ENCODE data around the gene ZNF106.

The ZNF106 gene

DNA sequence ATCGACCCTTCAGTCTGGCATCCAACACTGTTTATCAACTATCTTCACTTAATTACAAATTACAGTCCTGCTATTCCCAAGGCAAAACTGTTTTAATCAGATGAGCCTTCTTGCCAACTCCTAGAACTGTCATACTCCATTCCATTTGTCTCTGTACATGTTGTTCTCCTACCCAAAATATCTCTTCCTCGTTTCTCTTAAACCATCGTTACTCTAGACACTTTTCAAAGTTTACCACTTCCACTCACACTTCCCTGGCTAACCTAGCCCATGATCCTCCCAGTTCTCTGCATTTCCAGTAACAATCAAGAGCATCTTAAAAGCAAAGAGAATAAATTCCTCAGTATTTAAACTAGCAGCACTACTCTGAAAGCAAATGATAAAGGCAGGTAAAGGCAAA, 19.9 kb downstream of the ZNF106 start:
- DNase-seq: no peak

DNA sequence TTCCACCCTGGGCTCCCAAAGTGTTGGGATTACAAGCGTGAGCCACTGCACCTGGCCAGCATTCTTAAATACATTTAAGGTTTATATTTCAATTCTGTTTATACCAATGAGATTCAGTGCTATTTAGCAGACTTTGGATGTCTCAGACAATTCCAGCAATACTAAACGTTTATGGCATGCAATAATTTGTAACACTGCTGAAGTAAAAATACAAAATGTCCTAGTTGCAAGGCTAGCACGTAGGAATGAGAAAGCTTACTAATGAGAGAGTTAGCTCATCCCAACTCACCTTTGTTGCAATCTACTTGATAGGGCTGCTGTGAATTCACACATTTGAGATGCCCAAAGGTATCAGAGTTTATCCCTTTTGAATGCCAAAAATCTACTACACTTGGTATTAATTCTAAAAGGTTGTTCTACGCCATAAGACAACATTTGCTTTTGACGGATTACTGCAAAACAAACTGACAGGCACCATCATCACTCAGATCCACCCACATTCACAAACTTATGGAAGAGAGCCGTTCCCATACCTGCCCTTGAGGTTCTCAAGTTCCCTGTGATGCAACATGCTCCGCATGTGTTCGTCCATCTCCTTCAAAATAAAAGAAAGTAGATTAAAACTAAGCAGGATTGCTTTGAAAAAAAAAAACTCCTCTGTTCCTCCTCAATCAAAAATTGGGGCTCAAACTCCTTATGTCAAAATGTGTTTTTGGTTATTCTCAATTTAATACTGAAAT, 25.3 kb downstream of the ZNF106 start:
- no peak for DNase-seq

DNA sequence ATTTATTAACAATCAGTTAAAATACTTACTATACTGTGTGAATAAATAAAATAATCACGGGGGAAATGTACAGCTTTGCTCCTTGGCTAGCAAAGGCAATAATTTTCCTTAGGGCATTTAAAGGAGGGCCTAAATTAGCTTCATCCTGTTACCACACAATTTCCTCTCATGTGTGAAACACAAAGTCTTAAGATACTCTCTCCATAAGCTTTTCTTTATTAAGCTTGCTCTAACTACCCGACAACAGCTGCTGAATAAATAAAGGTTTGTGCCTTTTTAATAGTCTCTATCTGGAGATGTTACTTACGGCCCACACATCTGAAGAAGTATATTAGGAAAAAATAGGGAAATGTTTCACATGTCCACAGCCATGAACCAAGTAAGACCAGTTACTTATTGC, 29.7 kb downstream of the ZNF106 start:
- no peak for DNase-seq

DNA sequence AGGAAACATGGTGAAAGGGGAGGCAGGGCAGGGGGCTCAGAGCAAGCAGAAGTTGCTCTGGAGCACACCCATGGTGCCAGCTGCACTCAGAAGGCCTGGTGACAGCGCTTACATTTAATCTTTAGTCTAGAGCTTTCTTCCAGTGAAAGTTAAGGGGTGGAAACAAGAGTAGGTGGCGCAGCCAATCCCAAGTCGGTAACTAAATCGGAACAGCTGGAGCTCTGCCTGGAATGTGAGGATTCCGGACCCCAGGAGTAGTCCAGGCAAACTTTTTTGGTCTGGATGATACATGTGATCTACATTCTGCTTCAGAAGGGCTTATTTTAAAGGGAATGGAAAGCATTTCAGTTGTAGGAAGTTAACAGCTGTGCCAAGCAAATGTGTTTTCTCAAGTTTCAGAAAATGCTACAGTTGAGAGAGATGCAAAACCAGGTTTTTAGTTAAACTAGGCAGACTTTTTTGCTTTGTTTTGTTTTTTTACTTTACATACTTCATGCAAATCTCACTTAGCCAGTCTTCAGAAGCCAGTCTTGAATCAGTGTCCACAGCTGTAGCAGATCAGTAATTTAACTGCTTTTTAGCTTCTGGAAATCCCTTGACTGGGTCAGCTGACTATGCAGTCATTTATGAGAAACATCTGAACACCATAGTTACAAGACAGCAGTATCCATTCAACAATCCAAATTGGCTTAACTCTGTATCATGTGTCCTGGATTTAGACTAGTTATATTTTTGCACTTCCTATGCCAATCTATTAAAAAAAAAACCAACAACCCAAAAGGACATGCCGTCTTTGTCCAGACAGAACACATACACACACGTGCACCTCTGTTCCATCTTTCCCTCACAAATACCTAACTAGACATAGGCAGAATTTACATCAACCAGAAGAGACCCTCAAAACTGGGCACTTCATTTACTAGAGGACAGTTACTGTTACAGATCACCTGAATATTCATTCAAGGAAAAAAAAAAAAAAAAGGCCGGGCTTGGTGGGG, 33.2 kb downstream of the ZNF106 start:
- DNase-seq: peak; percentile 95

DNA sequence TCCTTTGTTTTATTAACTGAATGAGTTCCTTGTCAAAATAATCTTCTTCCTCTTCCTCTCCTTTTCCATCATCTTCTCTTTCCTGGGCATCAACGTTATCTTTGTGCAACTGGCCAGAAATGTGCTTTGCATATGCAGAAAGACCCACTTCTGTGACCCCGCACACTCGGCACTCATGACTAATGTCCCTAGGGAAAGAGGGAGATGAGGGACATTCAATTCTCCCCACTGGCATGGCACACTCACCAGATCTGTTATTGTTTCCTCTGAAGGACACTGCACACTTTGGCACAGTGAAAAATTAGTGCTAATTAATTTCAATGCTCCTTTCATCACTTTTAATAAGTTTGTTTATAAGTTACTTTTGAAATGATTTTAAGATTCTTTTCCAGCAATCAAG, 34.0 kb downstream of the ZNF106 start:
- DNase-seq: peak; percentile 65

DNA sequence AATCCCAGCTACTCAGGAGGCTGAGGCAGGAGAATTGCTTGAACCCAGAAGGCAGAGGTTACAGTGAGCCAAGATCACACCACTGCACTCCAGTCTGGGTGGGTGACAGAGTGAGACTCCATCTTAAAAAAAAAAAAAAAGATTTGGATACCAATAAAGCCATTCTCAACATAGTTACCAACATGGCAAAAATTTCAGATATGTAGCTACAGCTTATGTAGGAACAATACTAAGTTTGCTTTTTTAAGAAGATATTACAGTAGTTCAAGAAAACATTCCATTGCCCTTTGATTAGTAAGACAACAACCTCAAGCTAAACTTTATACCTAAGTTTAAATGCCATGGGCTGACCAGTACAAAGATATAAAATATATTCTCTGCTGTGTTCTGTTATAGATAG, 34.4 kb downstream of the ZNF106 start:
- DNase-seq: no peak

DNA sequence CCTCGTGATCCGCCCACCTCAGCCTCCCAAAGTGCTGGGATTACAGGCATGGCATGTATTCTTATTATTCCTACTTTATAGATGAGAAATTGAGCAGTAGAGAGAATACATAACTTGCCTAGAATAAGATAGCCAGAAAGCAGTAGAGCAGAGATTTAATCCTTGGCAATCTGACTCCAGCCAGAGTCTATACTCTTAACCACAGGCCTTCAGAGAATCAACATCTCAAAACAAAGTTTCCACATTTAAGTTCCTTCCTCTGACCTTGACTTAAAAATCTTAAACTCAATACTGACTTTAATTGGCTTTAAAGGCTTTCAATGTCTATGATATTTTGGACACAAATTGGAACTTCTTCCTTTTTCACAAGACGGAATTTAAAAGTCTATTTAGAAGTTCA, 37.1 kb downstream of the ZNF106 start:
- no peak for DNase-seq

DNA sequence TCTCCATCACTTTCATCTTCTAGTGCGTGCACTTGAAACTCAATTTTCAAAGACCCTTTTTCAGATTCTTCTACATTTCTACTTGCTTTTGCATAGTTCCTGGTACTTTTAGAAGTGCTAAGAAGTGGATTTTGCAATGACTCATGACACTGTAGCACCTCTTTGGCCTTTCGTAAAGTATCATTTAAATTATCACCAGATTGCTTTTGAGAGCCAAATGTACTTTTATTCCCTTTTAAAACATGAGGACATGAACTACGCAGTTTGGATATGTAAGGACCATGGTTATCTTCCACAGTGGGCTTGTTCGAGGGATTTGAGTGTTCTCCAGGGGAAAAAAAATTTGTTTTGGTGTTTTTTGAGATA, 40.5 kb downstream of the ZNF106 start:
- no peak for DNase-seq

DNA sequence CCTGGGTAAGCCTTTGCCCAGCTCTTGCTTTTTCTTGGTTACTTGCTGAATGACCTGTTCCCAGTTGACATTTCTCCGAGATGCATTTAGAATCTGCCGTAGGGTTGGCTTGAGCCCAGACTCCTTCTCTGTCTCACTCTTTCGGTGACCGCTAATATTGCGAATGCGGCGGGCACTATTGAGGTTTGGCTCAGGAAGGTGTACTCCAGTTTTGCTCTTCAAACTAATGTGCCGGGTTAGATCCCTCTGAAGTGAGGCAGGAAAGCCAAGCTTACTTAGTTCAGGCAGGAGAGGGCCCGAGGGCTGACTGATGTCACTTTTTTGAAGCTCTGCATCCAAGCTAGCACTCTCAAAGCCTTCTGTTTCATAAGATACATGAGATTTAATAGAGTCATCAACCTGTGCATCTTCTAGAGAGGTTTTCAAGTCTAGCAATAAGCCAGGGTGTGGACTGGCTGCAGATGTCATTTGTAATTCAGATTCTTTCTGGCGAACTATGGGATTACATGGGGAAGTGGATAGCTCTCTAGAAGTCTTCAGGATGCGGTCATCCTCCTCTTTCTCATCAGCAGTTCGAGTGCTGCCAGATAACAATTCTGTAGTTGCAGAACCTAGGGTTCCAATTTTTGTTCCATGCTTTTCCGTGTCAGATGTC, 41.0 kb downstream of the ZNF106 start:
- no peak for DNase-seq

DNA sequence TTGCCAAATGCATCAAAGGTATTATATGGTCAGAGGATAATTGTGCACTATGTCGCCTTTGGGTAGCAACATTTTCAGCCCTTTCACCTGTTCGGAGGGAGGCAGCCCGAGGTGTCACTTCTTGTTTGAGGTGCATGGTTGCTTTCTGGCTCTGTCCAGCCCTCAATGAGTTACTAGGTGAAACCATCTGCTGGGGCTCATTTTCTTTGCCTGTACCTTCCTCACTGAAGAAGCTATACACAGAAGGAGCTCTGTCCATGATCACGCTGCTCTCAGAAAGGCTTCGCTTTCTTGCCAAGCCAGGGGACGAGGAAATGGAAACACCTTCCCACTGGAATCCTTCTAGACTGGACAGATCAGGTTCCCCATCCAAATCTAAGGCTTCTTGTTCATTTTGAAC, 42.7 kb downstream of the ZNF106 start:
- no peak for DNase-seq

DNA sequence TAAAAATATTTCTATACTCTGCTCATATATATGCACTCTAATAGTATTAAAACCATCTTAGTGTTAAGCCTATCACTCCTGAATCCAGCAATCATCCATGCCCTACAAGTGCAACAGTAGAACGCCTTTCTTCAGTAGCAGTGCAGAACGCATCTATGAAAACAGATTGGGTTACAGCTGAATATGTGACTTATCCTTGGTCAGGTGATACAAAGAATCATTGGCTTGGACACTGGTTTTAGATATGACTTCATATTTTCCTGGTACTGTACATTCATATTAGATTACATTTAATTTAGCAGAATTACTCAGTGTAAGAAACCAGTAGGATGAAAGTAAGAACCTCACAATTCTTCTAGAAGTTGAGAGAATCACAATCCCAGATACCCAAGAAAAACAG, 43.3 kb downstream of the ZNF106 start:
- DNase-seq: no peak

DNA sequence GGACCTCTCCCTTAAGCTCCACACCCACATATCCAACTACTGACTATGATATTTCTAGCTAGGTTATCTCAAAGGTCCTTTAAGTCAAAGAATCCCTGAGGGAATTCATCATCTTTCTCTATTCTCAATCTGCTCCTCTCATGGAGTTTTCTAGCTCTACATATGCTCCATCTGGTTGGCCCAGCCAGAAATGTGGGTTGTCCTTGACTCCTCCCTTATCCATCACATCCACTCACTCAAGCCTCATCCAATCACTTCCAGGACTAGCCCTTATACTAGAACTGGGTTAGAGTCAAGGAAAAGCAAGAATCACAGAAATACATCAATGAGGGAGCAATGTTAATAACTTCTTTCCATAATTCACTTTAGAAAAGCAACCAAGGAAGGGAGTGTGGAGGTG, 45.4 kb downstream of the ZNF106 start:
- no peak for DNase-seq

DNA sequence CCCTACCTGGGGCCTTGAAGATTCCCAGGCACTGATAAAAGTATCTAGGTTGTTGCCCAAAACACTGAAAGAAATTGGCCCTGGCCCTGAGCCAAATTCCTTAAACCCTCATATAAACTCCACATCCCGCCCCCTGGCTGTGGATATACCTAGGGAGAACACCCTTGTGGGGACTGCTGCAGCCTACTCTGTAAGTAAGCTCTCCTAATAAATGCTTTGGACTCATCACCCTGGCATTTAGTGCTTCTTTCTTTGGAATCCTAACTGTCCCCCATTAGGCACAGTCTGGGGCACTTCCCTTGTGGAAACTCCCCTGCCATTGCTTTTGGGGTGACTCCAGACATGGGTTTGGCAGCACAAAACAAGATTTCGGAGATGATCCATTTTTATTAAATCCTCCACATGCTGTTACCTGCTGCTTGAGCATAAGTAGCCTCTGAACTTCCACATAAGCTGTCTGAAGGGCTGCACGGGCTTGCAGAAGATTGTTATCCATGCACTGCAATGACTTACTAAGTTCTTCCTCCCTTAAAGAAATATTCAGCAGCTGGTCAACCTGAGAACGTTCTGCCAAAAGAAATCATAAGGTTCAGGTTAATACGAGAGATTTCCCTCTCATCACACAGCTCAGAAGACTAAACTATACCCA, 46.4 kb downstream of the ZNF106 start:
- peak; percentile 30 for DNase-seq

DNA sequence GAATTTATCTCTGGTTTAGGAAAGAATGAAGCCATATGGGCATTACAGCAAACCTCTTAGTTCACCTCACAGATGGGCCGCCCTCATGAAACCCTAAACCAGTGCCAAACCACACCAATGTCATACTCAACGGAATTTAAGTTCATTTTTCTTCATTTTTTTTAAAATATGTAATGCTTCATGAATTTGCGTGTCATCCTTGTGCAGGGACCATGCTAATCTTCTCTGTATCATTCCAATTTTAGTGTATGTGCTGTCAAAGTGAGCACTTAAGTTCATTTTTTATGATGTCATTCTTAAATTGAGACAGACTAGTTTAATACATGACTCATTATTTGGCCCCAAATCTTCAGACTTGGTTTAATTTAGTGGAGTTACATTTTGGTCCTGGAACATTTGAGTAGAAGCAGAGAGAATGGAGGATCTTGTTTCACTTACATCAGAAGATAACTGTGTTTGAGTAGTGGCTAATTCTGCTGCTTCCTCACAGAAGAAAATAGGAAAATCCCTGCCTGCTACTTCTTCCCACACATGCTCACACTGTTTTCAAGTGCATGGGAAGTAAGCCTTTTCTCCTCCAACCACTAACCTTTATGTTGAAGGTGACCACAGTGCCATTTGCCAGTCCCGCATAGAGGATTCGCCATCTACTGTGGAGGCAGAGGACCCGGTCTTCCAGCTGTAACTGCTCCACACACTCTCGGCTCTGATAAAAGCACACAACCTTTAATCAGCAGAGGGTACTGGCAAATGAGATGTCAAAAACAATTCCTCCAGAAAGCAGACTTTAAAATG, 63.3 kb downstream of the ZNF106 start:
- DNase-seq: peak; percentile 96

DNA sequence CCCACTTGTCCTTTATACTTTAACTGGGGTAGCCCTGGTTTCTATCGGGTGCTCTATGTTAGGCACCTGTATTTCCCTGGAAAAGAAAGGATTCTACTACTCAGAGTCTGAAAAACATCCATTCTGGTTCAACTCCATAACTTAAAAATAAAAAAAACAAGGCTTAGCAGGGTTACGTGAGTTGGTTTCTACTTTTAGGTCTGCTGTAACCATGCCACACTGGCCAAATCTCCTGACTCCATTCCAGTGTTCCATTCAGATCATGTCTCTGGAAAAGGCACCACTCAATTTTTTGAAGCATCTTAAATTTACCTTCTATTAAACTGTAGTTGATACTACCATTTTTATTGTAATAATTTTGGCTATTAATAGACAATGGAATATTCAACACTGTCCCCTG, 69.6 kb downstream of the ZNF106 start:
- DNase-seq: no peak

DNA sequence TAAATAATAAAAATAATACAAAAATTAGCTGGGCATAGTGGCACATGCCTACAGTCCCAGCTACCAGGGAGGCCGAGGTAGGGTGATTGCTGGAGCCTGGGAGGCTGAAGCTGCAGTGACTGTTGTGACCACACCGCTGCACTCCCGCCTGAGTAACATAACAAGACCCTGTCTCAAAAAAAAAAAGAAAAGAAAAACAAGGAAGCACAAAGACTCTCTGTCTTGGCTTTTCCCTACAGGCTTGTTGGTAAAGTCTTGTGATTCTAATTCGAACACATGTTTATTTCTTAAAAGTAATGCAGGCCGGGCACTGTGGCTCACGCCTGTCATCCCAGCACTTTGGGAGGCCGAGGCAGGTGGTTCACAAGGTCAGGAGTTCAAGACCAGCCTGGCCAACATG, 71.6 kb downstream of the ZNF106 start:
- no peak for DNase-seq

DNA sequence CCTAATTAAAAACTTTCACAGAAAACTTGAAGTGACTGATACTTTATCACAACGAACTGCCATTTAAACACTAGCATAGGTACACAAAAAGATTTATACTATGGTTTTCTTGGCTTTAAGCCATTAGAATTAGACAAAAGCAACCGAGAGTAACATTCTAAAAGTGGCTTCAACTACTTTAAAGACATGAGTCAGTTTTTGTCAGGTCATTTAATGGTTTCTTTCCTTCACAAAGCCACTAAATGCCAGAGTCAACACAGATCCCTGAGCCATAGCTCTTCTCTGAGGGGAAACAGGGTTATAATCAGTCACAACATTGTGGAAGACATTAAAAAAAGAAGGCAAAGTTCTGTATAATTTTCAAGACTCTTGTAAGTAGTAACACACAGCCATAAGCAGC, 77.0 kb downstream of the ZNF106 start:
- DNase-seq: peak; percentile 44

DNA sequence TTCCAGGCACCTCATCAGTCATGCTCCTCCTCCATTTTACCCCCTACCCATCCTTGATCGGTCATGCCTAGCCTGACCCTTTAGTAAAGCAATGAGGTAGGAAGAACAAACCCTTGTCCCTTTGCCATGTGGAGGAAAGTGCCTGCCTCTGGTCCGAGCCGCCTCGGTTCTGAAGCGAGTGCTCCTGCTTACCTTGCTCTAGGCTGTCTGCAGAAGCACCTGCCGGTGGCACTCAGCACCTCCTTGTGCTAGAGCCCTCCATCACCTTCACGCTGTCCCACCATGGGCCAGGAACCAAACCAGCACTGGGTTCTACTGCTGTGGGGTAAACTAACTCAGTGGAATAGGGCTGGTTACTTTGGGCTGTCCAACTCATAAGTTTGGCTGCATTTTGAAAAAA, 79.1 kb downstream of the ZNF106 start:
- DNase-seq: no peak

DNA sequence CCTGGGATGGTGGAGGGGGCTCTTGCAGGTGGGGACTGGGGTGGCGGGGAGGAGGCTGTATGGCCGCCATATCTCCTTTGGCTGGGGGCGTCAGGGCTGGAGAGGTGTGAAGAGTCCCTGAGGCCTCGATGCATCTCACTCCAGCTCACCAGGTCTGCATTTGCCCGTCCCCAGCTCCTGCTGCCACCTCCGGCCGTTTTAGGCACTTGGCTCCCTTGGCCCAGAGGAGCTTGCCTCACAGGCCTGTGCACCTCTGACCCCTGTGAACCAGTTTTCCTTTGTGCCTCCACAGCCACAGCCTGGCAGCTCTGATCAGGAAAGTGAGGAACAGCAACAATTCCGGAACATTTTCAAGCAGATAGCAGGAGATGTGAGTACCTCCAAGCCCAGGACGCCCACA, 81.9 kb downstream of the ZNF106 start:
- DNase-seq: no peak

DNA sequence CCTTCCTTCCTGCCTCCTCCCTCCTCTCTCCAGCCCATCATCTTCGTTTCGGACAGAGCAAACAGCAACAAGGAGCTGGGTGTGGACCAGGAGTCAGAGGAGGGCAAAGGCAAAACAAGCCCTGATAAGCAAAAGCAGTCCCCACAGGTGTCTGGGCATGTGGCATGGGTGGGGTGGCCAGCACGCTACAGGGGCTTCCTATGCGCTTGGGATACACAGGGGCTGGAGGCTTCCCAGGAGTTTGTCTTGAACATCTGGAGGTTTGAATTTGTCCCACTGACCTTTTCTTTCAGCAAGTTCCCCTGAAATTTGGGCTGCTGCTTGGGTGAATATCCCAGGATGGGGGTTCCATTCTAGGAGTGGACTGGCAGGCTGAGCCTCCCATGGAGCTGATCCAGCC, 82.8 kb downstream of the ZNF106 start:
- no peak for DNase-seq

DNA sequence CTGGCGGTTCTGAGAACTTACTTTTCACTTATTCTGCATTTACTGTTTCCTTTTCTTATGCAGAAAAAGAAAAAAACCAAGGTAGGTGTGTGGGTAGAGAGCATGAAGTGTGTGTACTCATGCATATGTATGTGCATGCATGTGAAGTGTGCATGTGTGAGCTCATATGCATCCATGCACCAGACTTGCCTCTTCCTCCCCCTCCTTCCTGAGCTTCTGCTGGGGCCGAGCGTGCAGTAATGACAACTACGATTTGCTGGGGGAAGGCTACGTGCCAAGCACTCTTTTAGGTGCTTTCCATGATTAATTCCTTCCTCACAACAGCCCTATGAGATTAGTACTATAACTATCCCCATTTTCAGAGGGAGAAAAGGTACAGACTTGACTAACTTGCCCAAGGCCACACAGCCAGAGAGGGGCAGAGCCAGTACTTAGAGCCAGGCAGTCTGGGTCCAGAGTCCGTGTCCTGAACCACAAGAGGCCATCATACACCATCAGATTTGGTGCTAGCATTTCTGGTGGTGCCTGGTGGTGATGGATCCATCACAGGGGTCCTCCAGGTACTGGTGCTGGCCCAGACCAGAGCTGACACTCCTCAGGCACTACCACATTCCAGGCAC, 85.0 kb downstream of the ZNF106 start:
- no peak for DNase-seq

Data from fibroblast of skin of right biceps (primary cell).